ENCODE results near the gene MYLK. TPM values are rescaled to one million over a fixed set of nuclear protein-coding genes. Genes with fewer than 3 reads are reported as not detected.

Gene MYLK
- total RNA-seq, 4 donors from 2014 or later: 24.6 to 47.0 (median 39.2) TPM

DNA sequence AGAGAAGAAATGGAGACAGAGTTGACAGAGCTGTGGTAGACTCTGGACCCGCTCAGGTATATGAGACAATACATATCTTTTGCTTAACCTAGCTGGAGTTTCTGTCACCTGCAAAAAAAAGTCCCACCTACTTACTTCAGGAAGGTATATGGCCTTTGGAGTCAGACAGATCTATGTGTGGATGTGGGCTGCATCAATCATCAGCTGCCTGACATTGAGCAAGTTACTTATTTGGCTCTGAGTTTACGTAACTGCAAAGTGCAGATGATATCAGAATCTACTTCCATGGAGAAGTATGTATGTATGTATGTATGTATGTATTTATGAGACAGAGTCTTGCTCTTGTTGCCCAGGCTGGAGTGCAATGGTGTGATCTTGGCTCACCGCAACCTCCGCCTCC, 124.3 kb downstream of the MYLK start:
- TF ChIP-seq, protein P1, sequence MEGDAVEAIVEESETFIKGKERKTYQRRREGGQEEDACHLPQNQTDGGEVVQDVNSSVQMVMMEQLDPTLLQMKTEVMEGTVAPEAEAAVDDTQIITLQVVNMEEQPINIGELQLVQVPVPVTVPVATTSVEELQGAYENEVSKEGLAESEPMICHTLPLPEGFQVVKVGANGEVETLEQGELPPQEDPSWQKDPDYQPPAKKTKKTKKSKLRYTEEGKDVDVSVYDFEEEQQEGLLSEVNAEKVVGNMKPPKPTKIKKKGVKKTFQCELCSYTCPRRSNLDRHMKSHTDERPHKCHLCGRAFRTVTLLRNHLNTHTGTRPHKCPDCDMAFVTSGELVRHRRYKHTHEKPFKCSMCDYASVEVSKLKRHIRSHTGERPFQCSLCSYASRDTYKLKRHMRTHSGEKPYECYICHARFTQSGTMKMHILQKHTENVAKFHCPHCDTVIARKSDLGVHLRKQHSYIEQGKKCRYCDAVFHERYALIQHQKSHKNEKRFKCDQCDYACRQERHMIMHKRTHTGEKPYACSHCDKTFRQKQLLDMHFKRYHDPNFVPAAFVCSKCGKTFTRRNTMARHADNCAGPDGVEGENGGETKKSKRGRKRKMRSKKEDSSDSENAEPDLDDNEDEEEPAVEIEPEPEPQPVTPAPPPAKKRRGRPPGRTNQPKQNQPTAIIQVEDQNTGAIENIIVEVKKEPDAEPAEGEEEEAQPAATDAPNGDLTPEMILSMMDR (IDR thresholded peaks at IDR 0.05): no peak
- no peak for TF ChIP-seq POLR2AphosphoS5 (IDR thresholded peaks at IDR 0.05)
- TF ChIP-seq POLR2A (IDR thresholded peaks at IDR 0.05): no peak
- no peak for TF ChIP-seq EP300 (IDR thresholded peaks at IDR 0.05)
- Histone ChIP-seq H3K4me1 (peaks cover 28% of the 10 kb centered on the region), H3K27ac (no peak overlapping the region), H3K27me3 (no peaks in the 10 kb centered on the region), H3K9me3 (no peaks in the 10 kb centered on the region), H3K4me3 (no peak overlapping the region), H3K36me3 (no peaks in the 10 kb centered on the region)
- DNase-seq (ENCODE audit: low spot score in 2 of 2): no peak
- 91% methylated on average over 3 of the region's 4 CpGs for WGBS

DNA sequence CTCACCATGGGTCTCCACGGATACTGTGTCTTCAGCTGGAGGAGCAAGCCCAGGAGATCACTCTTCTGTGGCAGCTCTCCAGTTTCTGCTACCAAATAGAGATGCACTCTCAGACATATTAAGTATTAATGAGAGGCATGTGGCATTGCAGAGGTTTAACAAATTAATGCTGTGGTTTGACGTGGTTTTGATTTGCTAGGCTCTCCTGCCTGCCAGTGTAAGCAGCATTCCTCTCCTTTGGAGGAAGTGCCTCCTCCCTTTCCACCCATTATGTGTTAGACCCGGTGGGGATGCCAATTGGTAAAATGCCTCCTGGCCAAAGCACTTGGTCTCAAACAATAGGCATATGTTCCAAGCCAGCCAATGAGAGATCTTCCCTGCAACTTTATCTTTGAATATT, 124.8 kb downstream of the MYLK start:
- TF ChIP-seq, protein P1 (IDR thresholded peaks at IDR 0.05): no peak
- TF ChIP-seq POLR2A (IDR thresholded peaks at IDR 0.05): no peak
- TF ChIP-seq EP300 (IDR thresholded peaks at IDR 0.05): no peak
- no peak for TF ChIP-seq POLR2AphosphoS5 (IDR thresholded peaks at IDR 0.05)
- Histone ChIP-seq H3K9me3 (no peaks in the 10 kb centered on the region), H3K27me3 (no peaks in the 10 kb centered on the region), H3K27ac (no peak overlapping the region), H3K4me1 (peaks cover 28% of the 10 kb centered on the region), H3K4me3 (no peak overlapping the region), H3K36me3 (no peaks in the 10 kb centered on the region)
- DNase-seq (ENCODE audit: low spot score in 2 of 2): no peak
- WGBS: 24% methylated on average over 3 of the region's 3 CpGs

DNA sequence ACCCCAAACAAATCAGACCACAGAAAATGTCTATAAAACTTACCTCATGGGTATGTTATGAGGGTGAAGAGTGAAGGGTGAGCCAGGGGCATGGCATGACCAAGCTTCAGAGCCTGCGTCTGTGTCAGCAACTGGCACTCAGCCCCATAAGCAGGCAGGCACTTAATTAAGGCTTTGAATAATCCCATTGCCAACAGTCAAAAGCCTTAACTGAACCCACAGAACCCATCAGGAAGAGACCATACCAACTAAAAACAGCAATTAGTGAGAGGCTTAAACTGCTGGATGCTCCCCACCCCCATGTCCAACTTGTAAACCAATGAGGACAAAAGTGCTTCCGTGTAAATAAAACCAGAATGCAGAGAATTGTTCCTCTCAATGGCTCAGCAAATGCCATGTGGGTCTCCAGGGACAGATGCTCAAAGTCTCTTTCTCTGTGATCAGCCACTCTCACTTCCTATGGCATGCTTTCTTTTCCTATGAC, 126.0 kb downstream of the MYLK start:
- no peaks in the 10 kb centered on the region for H3K27me3 ChIP-seq
- H3K9me3 ChIP-seq: no peaks in the 10 kb centered on the region
- H3K36me3 ChIP-seq: no peaks in the 10 kb centered on the region
- no peak for TF ChIP-seq POLR2AphosphoS5 (IDR thresholded peaks at IDR 0.05)
- no peak for TF ChIP-seq POLR2A (IDR thresholded peaks at IDR 0.05)
- TF ChIP-seq, protein P1 (IDR thresholded peaks at IDR 0.05): no peak
- no peak for TF ChIP-seq EP300 (IDR thresholded peaks at IDR 0.05)
- no peak overlapping the region for H3K27ac ChIP-seq
- H3K4me1 ChIP-seq: peaks cover 28% of the 10 kb centered on the region
- WGBS: 13% methylated on average over 2 of the region's 2 CpGs
- no peak for DNase-seq (ENCODE audit: low spot score in 2 of 2)
- no peak overlapping the region for H3K4me3 ChIP-seq

DNA sequence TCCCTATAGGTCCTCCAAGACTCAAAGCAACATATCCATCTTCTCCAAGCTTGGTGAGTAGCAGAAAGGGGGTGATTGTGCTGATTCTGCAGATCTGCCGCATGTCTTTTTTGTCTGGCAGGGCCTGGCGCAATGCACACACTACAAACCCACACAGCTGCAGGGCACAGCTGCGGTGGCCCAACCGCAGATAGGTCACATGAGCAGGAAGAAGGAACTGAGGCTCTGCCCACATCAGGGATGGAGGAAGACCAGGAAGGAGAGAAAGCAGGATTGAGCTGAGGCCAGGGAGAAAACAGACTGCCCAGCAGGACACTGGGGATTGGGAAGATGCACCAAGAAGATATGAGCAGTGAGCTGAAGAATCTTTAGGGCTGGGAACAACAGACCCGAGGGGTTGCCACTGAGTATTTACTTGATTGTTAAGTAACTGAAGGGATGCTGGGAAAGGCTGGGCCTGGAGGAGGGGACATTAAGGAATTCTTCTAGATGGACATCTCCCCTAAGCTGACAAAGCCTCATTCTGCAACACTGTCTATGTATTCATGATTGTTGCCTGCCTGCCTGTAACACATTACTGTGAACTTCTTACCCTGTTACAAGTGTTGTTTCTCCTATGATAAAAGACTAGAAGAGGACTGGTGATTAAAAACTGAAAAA, 126.7 kb downstream of the MYLK start:
- no peak for DNase-seq (ENCODE audit: low spot score in 2 of 2)
- Histone ChIP-seq H3K4me3 (no peak overlapping the region), H3K9me3 (no peaks in the 10 kb centered on the region), H3K36me3 (no peaks in the 10 kb centered on the region), H3K4me1 (peaks cover 28% of the 10 kb centered on the region), H3K27me3 (no peaks in the 10 kb centered on the region), H3K27ac (no peak overlapping the region)
- WGBS: 44% methylated on average over 5 of the region's 5 CpGs
- TF ChIP-seq, protein P1 (IDR thresholded peaks at IDR 0.05): no peak
- TF ChIP-seq POLR2AphosphoS5 (IDR thresholded peaks at IDR 0.05): peak in 1 of 3 donors; percentile 44

DNA sequence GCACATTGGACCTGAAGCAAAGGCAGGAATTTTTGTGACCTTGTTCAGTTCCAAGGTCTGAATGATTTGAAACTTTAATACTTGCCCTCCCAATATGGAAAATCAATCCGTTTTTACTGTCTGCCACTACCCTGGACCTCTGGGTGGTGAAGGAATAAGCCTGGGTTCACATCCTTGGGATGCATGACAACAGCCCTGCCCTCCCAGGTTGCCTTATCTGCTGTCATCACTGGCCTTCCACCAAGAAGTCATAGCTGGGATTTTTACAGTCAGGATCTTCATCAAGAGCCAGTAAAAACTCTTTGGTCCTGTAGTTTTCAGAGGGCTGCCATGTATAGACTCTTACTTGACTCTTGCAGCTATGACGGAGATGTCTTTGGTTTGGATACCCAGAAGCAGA, 128.6 kb downstream of the MYLK start:
- WGBS: 88% methylated on average over 2 of the region's 2 CpGs
- no peak overlapping the region for H3K4me3 ChIP-seq
- no peaks in the 10 kb centered on the region for H3K36me3 ChIP-seq
- TF ChIP-seq EP300 (IDR thresholded peaks at IDR 0.05) (no peak), POLR2AphosphoS5 (IDR thresholded peaks at IDR 0.05) (no peak), POLR2A (IDR thresholded peaks at IDR 0.05) (no peak)
- TF ChIP-seq, protein P1 (IDR thresholded peaks at IDR 0.05): no peak
- peaks cover 28% of the 10 kb centered on the region for H3K4me1 ChIP-seq
- no peak for DNase-seq (ENCODE audit: low spot score in 2 of 2)
- no peaks in the 10 kb centered on the region for H3K27me3 ChIP-seq
- no peak overlapping the region for H3K27ac ChIP-seq
- H3K9me3 ChIP-seq: no peaks in the 10 kb centered on the region

Measured in suprapubic skin (tissue), 4 donors.